ENCODE results near the gene TGFB1. TPM values are rescaled to one million over a fixed set of nuclear protein-coding genes. Genes with fewer than 3 reads are reported as not detected.
"Not testable (repeated sequence)": the region's sequence is repeated elsewhere in the genome, so short reads cannot be mapped to it uniquely, and the experiment has no call there.

The TGFB1 gene
- polyA plus RNA-seq, 1 donor from 2014 or later: not detected

DNA sequence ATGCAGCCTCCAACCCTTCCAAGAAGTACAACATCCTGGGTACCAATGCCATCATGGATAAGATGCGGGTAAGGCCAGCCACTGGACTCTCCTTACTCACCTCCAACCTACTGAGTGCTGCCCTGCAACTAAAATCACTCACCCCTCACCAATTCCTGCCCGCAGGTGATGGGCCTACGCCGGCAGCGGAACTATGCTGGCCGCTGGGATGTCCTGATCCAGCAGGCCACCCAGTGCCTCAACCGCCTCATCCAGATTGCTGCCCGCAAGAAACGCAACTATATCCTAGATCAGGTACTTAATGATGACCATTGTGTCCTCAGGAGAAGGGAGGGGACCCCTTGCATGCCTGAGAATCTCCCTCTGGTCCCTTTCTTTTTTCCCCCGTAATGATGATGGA, 59.3 kb downstream of the TGFB1 start:
- peaks cover 7% of the 10 kb centered on the region for H3K36me3 ChIP-seq (ENCODE audit: insufficient read depth, low read length)
- H3K9me3 ChIP-seq (ENCODE audit: low read length): no peaks in the 10 kb centered on the region
- H3K9me2 ChIP-seq (ENCODE audit: insufficient read depth, low read length): no peaks in the 10 kb centered on the region
- no peak overlapping the region for H2AFZ ChIP-seq (ENCODE audit: low read depth, low read length)
- no peaks in the 10 kb centered on the region for H4K20me1 ChIP-seq (ENCODE audit: insufficient read depth)
- H3K4me3 ChIP-seq (ENCODE audit: low read length): no peak overlapping the region
- H3K27me3 ChIP-seq (ENCODE audit: insufficient read depth, low read depth, low read length): no peaks in the 10 kb centered on the region
- TF ChIP-seq, protein P1, sequence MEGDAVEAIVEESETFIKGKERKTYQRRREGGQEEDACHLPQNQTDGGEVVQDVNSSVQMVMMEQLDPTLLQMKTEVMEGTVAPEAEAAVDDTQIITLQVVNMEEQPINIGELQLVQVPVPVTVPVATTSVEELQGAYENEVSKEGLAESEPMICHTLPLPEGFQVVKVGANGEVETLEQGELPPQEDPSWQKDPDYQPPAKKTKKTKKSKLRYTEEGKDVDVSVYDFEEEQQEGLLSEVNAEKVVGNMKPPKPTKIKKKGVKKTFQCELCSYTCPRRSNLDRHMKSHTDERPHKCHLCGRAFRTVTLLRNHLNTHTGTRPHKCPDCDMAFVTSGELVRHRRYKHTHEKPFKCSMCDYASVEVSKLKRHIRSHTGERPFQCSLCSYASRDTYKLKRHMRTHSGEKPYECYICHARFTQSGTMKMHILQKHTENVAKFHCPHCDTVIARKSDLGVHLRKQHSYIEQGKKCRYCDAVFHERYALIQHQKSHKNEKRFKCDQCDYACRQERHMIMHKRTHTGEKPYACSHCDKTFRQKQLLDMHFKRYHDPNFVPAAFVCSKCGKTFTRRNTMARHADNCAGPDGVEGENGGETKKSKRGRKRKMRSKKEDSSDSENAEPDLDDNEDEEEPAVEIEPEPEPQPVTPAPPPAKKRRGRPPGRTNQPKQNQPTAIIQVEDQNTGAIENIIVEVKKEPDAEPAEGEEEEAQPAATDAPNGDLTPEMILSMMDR (IDR thresholded peaks at IDR 0.05; ENCODE audit: poor library complexity, severe bottlenecking): no peak
- no peak for TF ChIP-seq POLR2AphosphoS5 (IDR thresholded peaks at IDR 0.05)
- H3K9ac ChIP-seq (ENCODE audit: low read length): no peak overlapping the region
- H3K27ac ChIP-seq (ENCODE audit: low read length): no peak overlapping the region
- H3K79me2 ChIP-seq (replicated peaks; ENCODE audit: insufficient read depth, low read length): no peaks in the 10 kb centered on the region
- no peaks in the 10 kb centered on the region for H3F3A ChIP-seq (ENCODE audit: insufficient read depth, low read length, poor library complexity, severe bottlenecking)
- H3K4me2 ChIP-seq (ENCODE audit: low read length): no peak overlapping the region

DNA sequence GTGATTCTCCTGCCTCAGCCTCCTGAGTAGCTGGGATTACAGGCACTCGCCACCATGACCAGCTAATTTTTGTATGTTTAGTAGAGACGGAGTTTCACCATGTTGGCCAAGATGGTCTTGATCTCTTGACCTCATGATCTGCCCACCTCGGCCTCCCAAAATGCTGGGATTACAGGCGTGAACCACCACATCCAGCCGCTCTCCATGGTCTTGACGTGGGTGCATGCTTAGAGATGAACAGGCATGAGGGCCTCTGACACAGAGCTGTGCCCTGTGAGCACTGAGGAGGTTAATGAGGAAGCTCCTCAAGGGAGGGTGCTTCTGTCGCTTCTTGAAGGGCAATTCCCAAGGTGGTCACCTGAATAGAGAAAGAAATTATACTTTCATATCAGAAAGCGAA, 63.9 kb downstream of the TGFB1 start:
- H3K27ac ChIP-seq (ENCODE audit: low read length); H3K4me2 ChIP-seq (ENCODE audit: low read length); H3K9me3 ChIP-seq (ENCODE audit: low read length); H4K20me1 ChIP-seq (ENCODE audit: insufficient read depth); H3K27me3 ChIP-seq (ENCODE audit: insufficient read depth, low read depth, low read length); H2AFZ ChIP-seq (ENCODE audit: low read depth, low read length); H3K36me3 ChIP-seq (ENCODE audit: insufficient read depth, low read length); H3K4me3 ChIP-seq (ENCODE audit: low read length); H3K9ac ChIP-seq (ENCODE audit: low read length); H3K9me2 ChIP-seq (ENCODE audit: insufficient read depth, low read length); H3K79me2 ChIP-seq (replicated peaks; ENCODE audit: insufficient read depth, low read length); H3F3A ChIP-seq (ENCODE audit: insufficient read depth, low read length, poor library complexity, severe bottlenecking): not testable (repeated sequence)

DNA sequence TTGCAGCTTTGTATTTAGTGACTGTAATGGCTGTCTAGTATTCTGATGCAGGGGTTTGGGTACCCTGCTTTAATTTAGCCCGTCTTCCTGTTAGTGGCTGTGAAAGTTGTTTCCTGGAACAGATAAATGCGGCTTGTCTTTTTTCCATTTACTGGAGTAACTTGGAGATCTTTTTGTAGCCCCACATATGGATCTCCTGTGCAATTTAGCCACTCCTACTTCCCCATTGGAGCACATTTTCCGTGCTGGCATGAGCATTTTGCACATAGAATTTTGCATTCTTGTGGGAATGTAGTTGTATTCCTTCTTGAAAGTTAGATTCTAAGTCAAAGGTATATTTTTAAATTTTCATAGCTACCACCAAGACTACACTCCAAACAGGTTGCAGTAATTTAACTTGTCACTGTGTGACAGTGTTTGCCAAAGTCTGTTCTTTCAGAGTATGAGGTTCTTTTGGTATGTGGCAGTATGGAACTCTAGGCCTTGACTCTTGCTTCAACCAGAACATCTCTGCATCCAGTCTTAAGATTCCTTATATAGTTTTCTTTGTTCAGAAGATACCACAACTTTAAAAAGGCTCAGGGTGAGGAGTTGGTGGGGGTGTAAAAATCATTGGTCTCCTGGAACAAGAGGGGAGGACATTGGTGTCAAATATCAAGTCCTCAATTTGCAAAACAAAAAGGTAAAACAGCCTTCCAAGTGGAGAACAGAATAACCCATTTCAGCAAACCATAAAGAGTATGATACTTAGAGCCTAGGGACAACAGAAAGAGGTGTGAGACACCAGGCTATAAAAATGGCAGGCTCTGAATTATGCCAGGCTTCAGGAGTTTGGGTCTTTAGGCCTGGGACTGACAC, 64.8 kb downstream of the TGFB1 start:
- no peak overlapping the region for H3K4me3 ChIP-seq (ENCODE audit: low read length)
- TF ChIP-seq MXI1 (conservative IDR thresholded peaks at IDR 0.05; ENCODE audit: poor library complexity, severe bottlenecking): no peak
- no peak for TF ChIP-seq EZH2 (IDR thresholded peaks at IDR 0.05; ENCODE audit: borderline replicate concordance, insufficient read depth, low read length, poor library complexity, severe bottlenecking)
- TF ChIP-seq, protein P2, sequence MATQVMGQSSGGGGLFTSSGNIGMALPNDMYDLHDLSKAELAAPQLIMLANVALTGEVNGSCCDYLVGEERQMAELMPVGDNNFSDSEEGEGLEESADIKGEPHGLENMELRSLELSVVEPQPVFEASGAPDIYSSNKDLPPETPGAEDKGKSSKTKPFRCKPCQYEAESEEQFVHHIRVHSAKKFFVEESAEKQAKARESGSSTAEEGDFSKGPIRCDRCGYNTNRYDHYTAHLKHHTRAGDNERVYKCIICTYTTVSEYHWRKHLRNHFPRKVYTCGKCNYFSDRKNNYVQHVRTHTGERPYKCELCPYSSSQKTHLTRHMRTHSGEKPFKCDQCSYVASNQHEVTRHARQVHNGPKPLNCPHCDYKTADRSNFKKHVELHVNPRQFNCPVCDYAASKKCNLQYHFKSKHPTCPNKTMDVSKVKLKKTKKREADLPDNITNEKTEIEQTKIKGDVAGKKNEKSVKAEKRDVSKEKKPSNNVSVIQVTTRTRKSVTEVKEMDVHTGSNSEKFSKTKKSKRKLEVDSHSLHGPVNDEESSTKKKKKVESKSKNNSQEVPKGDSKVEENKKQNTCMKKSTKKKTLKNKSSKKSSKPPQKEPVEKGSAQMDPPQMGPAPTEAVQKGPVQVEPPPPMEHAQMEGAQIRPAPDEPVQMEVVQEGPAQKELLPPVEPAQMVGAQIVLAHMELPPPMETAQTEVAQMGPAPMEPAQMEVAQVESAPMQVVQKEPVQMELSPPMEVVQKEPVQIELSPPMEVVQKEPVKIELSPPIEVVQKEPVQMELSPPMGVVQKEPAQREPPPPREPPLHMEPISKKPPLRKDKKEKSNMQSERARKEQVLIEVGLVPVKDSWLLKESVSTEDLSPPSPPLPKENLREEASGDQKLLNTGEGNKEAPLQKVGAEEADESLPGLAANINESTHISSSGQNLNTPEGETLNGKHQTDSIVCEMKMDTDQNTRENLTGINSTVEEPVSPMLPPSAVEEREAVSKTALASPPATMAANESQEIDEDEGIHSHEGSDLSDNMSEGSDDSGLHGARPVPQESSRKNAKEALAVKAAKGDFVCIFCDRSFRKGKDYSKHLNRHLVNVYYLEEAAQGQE (IDR thresholded peaks at IDR 0.05; ENCODE audit: borderline replicate concordance): no peak
- TF ChIP-seq, protein P1 (IDR thresholded peaks at IDR 0.05; ENCODE audit: poor library complexity, severe bottlenecking): no peak
- no peak for TF ChIP-seq POLR2AphosphoS5 (IDR thresholded peaks at IDR 0.05)
- TF ChIP-seq RAD21 (conservative IDR thresholded peaks at IDR 0.05): no peak
- TF ChIP-seq SMC3 (conservative IDR thresholded peaks at IDR 0.05; ENCODE audit: poor library complexity): no peak
- TF ChIP-seq EP300 (conservative IDR thresholded peaks at IDR 0.05; ENCODE audit: poor library complexity, severe bottlenecking): no peak
- no peak for TF ChIP-seq TAF1 (IDR thresholded peaks at IDR 0.05; ENCODE audit: low read depth)

More for the DNA sequence above, 64.8 kb downstream of the TGFB1 start:
- H3K27me3 ChIP-seq (ENCODE audit: insufficient read depth, low read depth, low read length): no peaks in the 10 kb centered on the region
- no peaks in the 10 kb centered on the region for H3K36me3 ChIP-seq (ENCODE audit: insufficient read depth, low read length)
- no peaks in the 10 kb centered on the region for H3K79me2 ChIP-seq (replicated peaks; ENCODE audit: insufficient read depth, low read length)
- no peaks in the 10 kb centered on the region for H3K9me2 ChIP-seq (ENCODE audit: insufficient read depth, low read length)
- no peaks in the 10 kb centered on the region for H3K9me3 ChIP-seq (ENCODE audit: low read length)
- no peak overlapping the region for H2AFZ ChIP-seq (ENCODE audit: low read depth, low read length)
- no peak overlapping the region for H3K9ac ChIP-seq (ENCODE audit: low read length)
- H4K20me1 ChIP-seq (ENCODE audit: insufficient read depth): no peaks in the 10 kb centered on the region
- H3F3A ChIP-seq (ENCODE audit: insufficient read depth, low read length, poor library complexity, severe bottlenecking): no peaks in the 10 kb centered on the region
- H3K27ac ChIP-seq (ENCODE audit: low read length): no peak overlapping the region
- H3K4me2 ChIP-seq (ENCODE audit: low read length): no peak overlapping the region

All from neural cell (in vitro differentiated cells).